Peyer's patch (tissue), 4 donors: ENCODE measurements around the gene ALKBH2.

Experiments used
- CTCF ChIP-seq, 6 experiments: fragments of 450-650 bp in 4 of 6; fragments of 200-600 bp in 2 of 6; sonication (generic) in 1 of 6; IDR thresholded peaks; one replicate each; pipeline ENCODE4 v1.5.1; 2017 to 2019; ENCODE audit warnings: antibody characterized with exemption in 6 of 6, mild to moderate bottlenecking in 3 of 6, moderate library complexity in 1 of 6
- POLR2A ChIP-seq, 2 donors: fragments of 450-650 bp; IDR thresholded peaks; one replicate each; pipeline ENCODE4 v1.5.1; 2017; ENCODE audit warnings: antibody characterized with exemption in 2 of 2, mild to moderate bottlenecking in 2 of 2, moderate library complexity in 2 of 2

- no peak for TF ChIP-seq CTCF (IDR thresholded peaks at IDR 0.05)
- no peak for TF ChIP-seq POLR2A (IDR thresholded peaks at IDR 0.05)
Observed at GRCh38 chr12:109131154-109132050, 38.1 kb upstream of the ALKBH2 start.
